Fibroblast of lung (primary cell): ENCODE measurements around the gene TBC1D23. TPM values are rescaled to one million over a fixed set of nuclear protein-coding genes. Genes with fewer than 3 reads are reported as not detected.

Experiments
- DNase-seq, 2 donors: peaks; one replicate each; pipeline versions ENCODE4 v3.0.0 to v3.0.0-alpha.2; 2010; ENCODE audit warnings: low read depth in 2 of 2
- H2AFZ ChIP-seq: 2 replicates; pipeline ENCODE4 v1.5.1; 2012; ENCODE audit warnings: low read length, control low read depth, inconsistent platforms
- H3K27ac ChIP-seq: 2 replicates; pipeline ENCODE4 v1.5.1; 2011; ENCODE audit warnings: low read length, control low read depth; ENCODE audit not compliant: insufficient read depth
- H3K27me3 ChIP-seq: 2 replicates; pipeline ENCODE4 v1.5.1; 2011; ENCODE audit warnings: mild to moderate bottlenecking, low read length; ENCODE audit not compliant: control insufficient read depth, insufficient read depth
- H3K36me3 ChIP-seq: 2 replicates; pipeline ENCODE4 v1.5.1; 2011; ENCODE audit warnings: low read length; ENCODE audit not compliant: control insufficient read depth, insufficient read depth
- H3K4me1 ChIP-seq: 2 replicates; pipeline ENCODE4 v1.5.1; 2011; ENCODE audit warnings: low read length; ENCODE audit not compliant: control insufficient read depth, insufficient read depth; ENCODE audit errors: extremely low read depth
- H3K4me2 ChIP-seq: 2 replicates; pipeline ENCODE4 v1.5.1; 2011; ENCODE audit warnings: low read length, control low read depth; ENCODE audit not compliant: insufficient read depth; ENCODE audit errors: extremely low read depth
- H3K4me3 ChIP-seq, 4 experiments: fragments of 200-600 bp in 1 of 4; sonication (generic) in 1 of 4; replicated peaks in 1 of 4; 2 replicates each; pipeline ENCODE4 v1.5.1; 2011 to 2016; ENCODE audit warnings: low read length in 4 of 4, low read depth in 3 of 4, mild to moderate bottlenecking in 3 of 4, control low read depth in 2 of 4, inconsistent platforms in 1 of 4, mixed read lengths in 1 of 4; ENCODE audit not compliant: insufficient read depth in 1 of 4; ENCODE audit errors: control extremely low read depth in 1 of 4
- H3K79me2 ChIP-seq: 2 replicates; pipeline ENCODE4 v1.5.1; 2012; ENCODE audit warnings: mild to moderate bottlenecking, low read length, inconsistent platforms; ENCODE audit not compliant: control insufficient read depth, insufficient read depth
- H3K9ac ChIP-seq: 2 replicates; pipeline ENCODE4 v1.5.1; 2011; ENCODE audit warnings: mild to moderate bottlenecking, low read length, control low read depth; ENCODE audit not compliant: insufficient read depth
- H3K9me3 ChIP-seq: 2 replicates; pipeline ENCODE4 v1.5.1; 2012; ENCODE audit warnings: low read depth, low read length; ENCODE audit not compliant: control insufficient read depth, insufficient read depth
- H4K20me1 ChIP-seq: 2 replicates; pipeline ENCODE4 v1.5.1; 2011; ENCODE audit warnings: low read length; ENCODE audit not compliant: control insufficient read depth, insufficient read depth; ENCODE audit errors: extremely low read depth
- CTCF ChIP-seq, 2 donors: IDR thresholded peaks in 1 of 2; conservative IDR thresholded peaks in 1 of 2; 1 replicate in 1 of 2; 2 replicates in 1 of 2; pipeline ENCODE4 v1.5.1; 2011 to 2012; ENCODE audit warnings: low read length in 2 of 2, control low read depth in 1 of 2, inconsistent platforms in 1 of 2, low read depth in 1 of 2, mild to moderate bottlenecking in 1 of 2
- EZH2 ChIP-seq: IDR thresholded peaks from 2 replicates; pipeline ENCODE4 v1.5.1; 2012; ENCODE audit warnings: low read length, control low read depth, mild to moderate bottlenecking; ENCODE audit errors: missing control alignments
- polyA plus RNA-seq, 2 donors: library from polyadenylated mRNA; depleted of rRNA in 1 of 2; stranded (reverse) in 1 of 2; unstranded in 1 of 2; fragments of >200 nt; gene quantifications; 2 replicates each; pipeline ENCODE4 v1.2.1, GENCODE V29; 2011 to 2012; ENCODE audit warnings: missing spikeins in 1 of 2
- total RNA-seq: library from RNA; depleted of rRNA; stranded (reverse); fragments of >200 nt; gene quantifications from 2 replicates; pipeline ENCODE4 v1.2.1, GENCODE V29; 2014

Gene TBC1D23
- total and polyA plus RNA-seq, 2 donors (not counting 1 experiment from before 2014, with no cell fraction given) = 54.9 to 121 TPM

- Histone ChIP-seq H3K27ac (no peak overlapping the region), H3K79me2 (peaks cover 3% of the 10 kb centered on the region), H3K4me1 (peaks cover 4% of the 10 kb centered on the region), H3K9me3 (no peaks in the 10 kb centered on the region), H3K27me3 (no peaks in the 10 kb centered on the region), H2AFZ (no peak overlapping the region), H4K20me1 (no peaks in the 10 kb centered on the region), H3K36me3 (peaks cover 2% of the 10 kb centered on the region), H3K4me3 (no peak overlapping the region), H3K9ac (no peak overlapping the region), H3K4me2 (no peak overlapping the region)
- TF ChIP-seq CTCF (conservative IDR thresholded peaks at IDR 0.05 in 1 of 2, IDR thresholded peaks at IDR 0.05 in 1 of 2; ENCODE audit: low read depth in 1 of 2, low read length in 2 of 2) = no peak
- no peak for TF ChIP-seq EZH2
- no peak for DNase-seq
Observed at GRCh38 chr3:100338911-100339310, 78.1 kb downstream of the TBC1D23 start.

DNA sequence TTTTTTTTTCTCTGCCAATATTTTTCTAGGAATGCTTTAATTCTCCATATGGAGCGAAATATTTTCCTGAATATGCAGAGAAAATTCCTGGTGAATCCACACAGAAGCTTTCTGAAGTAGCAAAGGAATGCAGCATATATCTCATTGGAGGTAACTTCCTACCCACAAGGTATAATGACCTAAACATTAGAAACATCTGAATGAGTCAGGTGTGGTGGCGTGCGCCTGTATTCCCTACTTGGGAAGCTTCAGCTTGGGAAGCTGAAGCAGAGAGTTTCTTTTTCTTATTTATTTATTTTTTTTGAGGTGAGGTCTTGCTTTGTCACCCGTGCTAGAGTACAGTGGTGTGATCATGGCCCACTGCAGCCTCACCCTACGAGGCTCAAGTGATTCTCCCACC lies 79.0 kb downstream of the TBC1D23 start:
- H3K27me3 ChIP-seq = no peaks in the 10 kb centered on the region
- no peak overlapping the region for H3K27ac ChIP-seq
- H3K9ac ChIP-seq = no peak overlapping the region
- no peaks in the 10 kb centered on the region for H4K20me1 ChIP-seq
- H3K4me3 ChIP-seq = no peak overlapping the region
- H3K9me3 ChIP-seq = no peaks in the 10 kb centered on the region
- H3K79me2 ChIP-seq = peaks cover 3% of the 10 kb centered on the region
- H3K4me2 ChIP-seq = no peak overlapping the region
- peaks cover 3% of the 10 kb centered on the region for H3K36me3 ChIP-seq
- H2AFZ ChIP-seq = no peak overlapping the region
- no peaks in the 10 kb centered on the region for H3K4me1 ChIP-seq
- TF ChIP-seq EZH2 (no peak), CTCF (conservative IDR thresholded peaks at IDR 0.05 in 1 of 2, IDR thresholded peaks at IDR 0.05 in 1 of 2; ENCODE audit: low read depth in 1 of 2, low read length in 2 of 2) (no peak)
- no peak for DNase-seq

GRCh38 chr3:100340527-100340926 lies 79.7 kb downstream of the TBC1D23 start:
- Histone ChIP-seq H2AFZ (no peak overlapping the region), H3K9ac (no peak overlapping the region), H4K20me1 (no peaks in the 10 kb centered on the region), H3K4me1 (no peaks in the 10 kb centered on the region), H3K4me3 (no peak overlapping the region), H3K27me3 (no peaks in the 10 kb centered on the region), H3K27ac (no peak overlapping the region), H3K4me2 (no peak overlapping the region), H3K36me3 (peaks cover 3% of the 10 kb centered on the region), H3K79me2 (peaks cover under 1% of the 10 kb centered on the region), H3K9me3 (no peaks in the 10 kb centered on the region)
- TF ChIP-seq EZH2 (no peak), CTCF (conservative IDR thresholded peaks at IDR 0.05 in 1 of 2, IDR thresholded peaks at IDR 0.05 in 1 of 2; ENCODE audit: low read depth in 1 of 2, low read length in 2 of 2) (no peak)
- no peak for DNase-seq
